ENCODE measurements around the gene SF3B6. TPM values are rescaled to one million over a fixed set of nuclear protein-coding genes. Genes with fewer than 3 reads are reported as not detected.

SF3B6 gene, protein sequence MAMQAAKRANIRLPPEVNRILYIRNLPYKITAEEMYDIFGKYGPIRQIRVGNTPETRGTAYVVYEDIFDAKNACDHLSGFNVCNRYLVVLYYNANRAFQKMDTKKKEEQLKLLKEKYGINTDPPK
- 100 to 1,000 TPM; 145 to 148 TPM for total RNA-seq

GRCh38 chr2:24075915-24076848 is at the start of gene SF3B6:
Gene SF3B6, minus strand, starts transcription at chr2:24076326. Its CDS starts 97 bp downstream, at chr2:24076229.
- H3K36me3 Mint-ChIP-seq = peaks cover 11% of the 10 kb centered on the region
- peak within 1 kb of the TSS; percentile 93 for H3K4me3 Mint-ChIP-seq
- ChIA-PET POLR2A (interaction anchor here (0.7 to 2.6 kb wide), 7 partner anchors 8 to 284 kb away, joined by 3 to 34 read pairs (median 4); partner anchors contain the start of genes ATAD2B, ITSN2, TP53I3 and UBXN2A), CTCF (interaction anchor here (1.0 to 2.3 kb wide), 8 partner anchors 8 to 252 kb away, joined by 3 to 13 read pairs (median 4); partner anchors contain the start of genes ATAD2B, FAM228B, TP53I3 and UBXN2A)
- H3K9me3 Mint-ChIP-seq = no peaks in the 10 kb centered on the region
- intact Hi-C loops (cut with micrococcal nuclease) = loop anchor here (1.0 to 2.0 kb wide), 7 partner anchors 8 to 717 kb away; partner anchors contain the start of genes ATAD2B, CENPO, FAM228B and ITSN2
- no peaks in the 10 kb centered on the region for H3K27me3 Mint-ChIP-seq
- peak; percentile 100 for DNase-seq
- H3K4me1 Mint-ChIP-seq (ENCODE audit: low read depth) = peaks cover 32% of the 10 kb centered on the region
- peak within 1 kb of the TSS; percentile 89 for H3K27ac Mint-ChIP-seq

DNA sequence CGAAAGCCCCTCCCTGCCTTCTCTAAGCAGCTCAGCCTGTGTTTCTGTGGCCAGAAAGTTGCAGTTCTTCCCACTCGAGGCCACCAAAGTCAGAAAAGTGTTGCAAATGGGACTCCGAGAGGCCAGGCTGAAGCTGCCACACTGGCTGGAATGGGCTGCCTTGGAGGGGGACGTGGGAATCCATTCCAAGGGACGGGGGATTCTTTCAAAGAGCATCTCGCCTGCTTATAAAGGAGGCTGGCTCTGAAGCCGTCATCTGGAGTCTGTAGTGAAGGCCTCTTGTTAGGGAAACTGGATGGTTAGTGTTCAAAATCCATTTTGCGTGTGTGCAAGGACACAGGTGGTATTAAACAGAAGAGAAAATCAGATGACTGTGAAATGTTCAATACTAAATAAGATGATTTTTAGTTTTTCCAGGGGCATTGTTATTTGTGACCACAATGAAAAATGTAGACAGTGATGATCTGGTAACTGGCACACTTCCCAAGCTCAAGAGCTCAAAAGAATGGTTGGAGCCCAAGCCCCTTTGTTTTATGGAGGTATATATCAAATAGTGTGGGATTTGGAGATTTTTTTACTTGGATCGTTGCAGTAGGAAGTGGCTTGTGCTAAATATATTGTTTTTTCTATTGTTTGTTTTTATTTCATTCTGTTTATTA is 47.9 kb upstream of the SF3B6 start:
- Mint-ChIP-seq H3K4me3 (peak overlapping the region; percentile 72), H3K36me3 (no peaks in the 10 kb centered on the region), H3K4me1 (ENCODE audit: low read depth) (peaks cover 10% of the 10 kb centered on the region), H3K27ac (no peak overlapping the region), H3K9me3 (no peaks in the 10 kb centered on the region), H3K27me3 (no peaks in the 10 kb centered on the region)
- intact Hi-C loops (cut with micrococcal nuclease) = loop anchor here (2.0 kb wide), 2 partner anchors 47 to 77 kb away; partner anchors contain the start of genes SF3B6 and WDCP
- no peak for DNase-seq
- ChIA-PET CTCF (interaction anchor here (1.1 to 4.6 kb wide), 2 partner anchors 40 to 48 kb away, joined by 3 to 31 read pairs; partner anchors contain the start of genes SF3B6 and TP53I3), POLR2A (interaction anchor here (0.9 kb wide), 2 partner anchors 77 to 200 kb away, joined by 3 read pairs; partner anchors contain the start of gene WDCP)

- POLR2A ChIA-PET = interaction anchor here (0.9 kb wide), 2 partner anchors 76 to 199 kb away, joined by 3 read pairs; partner anchors contain the start of gene WDCP
- intact Hi-C loops (cut with micrococcal nuclease) = loop anchor here (2.0 kb wide), 2 partner anchors 47 to 77 kb away; partner anchors contain the start of genes SF3B6 and WDCP
These were observed 47.2 kb upstream of the SF3B6 start, which contains the start of the genes FAM228B and PFN4 for GRCh38 chr2:24123195-24123921. Gene FAM228B, plus strand, starts transcription at chr2:24123469. Its CDS starts 893 bp downstream, at chr2:24124362. Gene PFN4, minus strand, starts transcription at chr2:24123334. Its CDS starts 799 bp downstream, at chr2:24122535.

GRCh38 chr2:24122366-24123194 is 46.5 kb upstream of the SF3B6 start:
- intact Hi-C loops (cut with micrococcal nuclease) = loop anchor here (2.0 kb wide), 2 partner anchors 46 to 76 kb away; partner anchors contain the start of genes SF3B6 and WDCP
- ChIA-PET CTCF (interaction anchor here (4.6 kb wide), 1 partner anchor 38 kb away, joined by 31 read pairs; the partner anchor contains the start of gene TP53I3), POLR2A (interaction anchor here (1.6 kb wide), 1 partner anchor 196 kb away, joined by 11 read pairs; the partner anchor contains the start of gene ATAD2B)
- DNase-seq = no peak
- no peaks in the 10 kb centered on the region for H3K36me3 Mint-ChIP-seq
- no peak overlapping the region for H3K27ac Mint-ChIP-seq
- peaks cover 10% of the 10 kb centered on the region for H3K4me1 Mint-ChIP-seq (ENCODE audit: low read depth)
- peak overlapping the region; percentile 70 for H3K4me3 Mint-ChIP-seq
- no peaks in the 10 kb centered on the region for H3K9me3 Mint-ChIP-seq
- H3K27me3 Mint-ChIP-seq = no peaks in the 10 kb centered on the region

More at GRCh38 chr2:24123195-24123921, 47.2 kb upstream of the SF3B6 start, which contains the start of the genes FAM228B and PFN4:
- CTCF ChIA-PET = interaction anchor here (1.1 to 4.6 kb wide), 2 partner anchors 39 to 47 kb away, joined by 3 to 31 read pairs; partner anchors contain the start of genes SF3B6 and TP53I3
- Mint-ChIP-seq H3K4me1 (ENCODE audit: low read depth) (peaks cover 10% of the 10 kb centered on the region), H3K4me3 (peak within 1 kb of the TSS; percentile 72), H3K9me3 (no peaks in the 10 kb centered on the region), H3K36me3 (no peaks in the 10 kb centered on the region), H3K27ac (no peak within 1 kb of the TSS), H3K27me3 (no peaks in the 10 kb centered on the region)
- DNase-seq = peak; percentile 82

GRCh38 chr2:24121469-24121868 is 45.3 kb upstream of the SF3B6 start:
- Mint-ChIP-seq H3K4me1 (ENCODE audit: low read depth) (peaks cover 10% of the 10 kb centered on the region), H3K27me3 (no peaks in the 10 kb centered on the region), H3K36me3 (no peaks in the 10 kb centered on the region), H3K27ac (no peak overlapping the region), H3K4me3 (no peak overlapping the region), H3K9me3 (no peaks in the 10 kb centered on the region)
- POLR2A ChIA-PET = interaction anchor here (1.6 kb wide), 1 partner anchor 195 kb away, joined by 11 read pairs; the partner anchor contains the start of gene ATAD2B
- CTCF ChIA-PET = interaction anchor here (4.6 kb wide), 1 partner anchor 37 kb away, joined by 31 read pairs; the partner anchor contains the start of gene TP53I3
- intact Hi-C loops (cut with micrococcal nuclease) = no loop called here
- DNase-seq = no peak

GRCh38 chr2:24121066-24121465 is 44.9 kb upstream of the SF3B6 start:
- POLR2A ChIA-PET = no interaction called here
- H3K27ac Mint-ChIP-seq = no peak overlapping the region
- CTCF ChIA-PET = interaction anchor here (4.6 kb wide), 1 partner anchor 37 kb away, joined by 31 read pairs; the partner anchor contains the start of gene TP53I3
- intact Hi-C loops (cut with micrococcal nuclease) = no loop called here
- DNase-seq = no peak
- peaks cover 10% of the 10 kb centered on the region for H3K4me1 Mint-ChIP-seq (ENCODE audit: low read depth)
- no peaks in the 10 kb centered on the region for H3K27me3 Mint-ChIP-seq
- H3K4me3 Mint-ChIP-seq = no peak overlapping the region
- no peaks in the 10 kb centered on the region for H3K9me3 Mint-ChIP-seq
- no peaks in the 10 kb centered on the region for H3K36me3 Mint-ChIP-seq

DNA sequence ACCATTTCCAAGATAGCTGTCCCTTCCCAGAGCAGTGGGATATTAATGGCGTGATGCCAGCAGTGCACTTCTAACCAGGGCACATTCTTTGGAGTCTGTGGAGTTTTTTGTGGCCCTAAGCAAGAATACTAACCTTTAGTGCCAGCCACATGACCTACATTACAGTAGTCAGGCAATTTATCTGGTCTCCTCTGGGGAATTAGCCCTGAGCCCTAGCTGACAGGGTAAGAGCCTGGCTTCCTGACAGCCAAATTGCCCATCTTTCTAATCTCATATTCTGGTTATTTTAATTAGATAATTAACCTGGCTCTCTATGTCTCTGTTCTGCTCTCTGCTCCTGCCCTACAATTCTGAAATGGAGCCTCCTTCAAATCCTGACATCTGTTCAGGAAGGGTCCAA is 41.8 kb upstream of the SF3B6 start:
- Mint-ChIP-seq H3K9me3 (no peaks in the 10 kb centered on the region), H3K27ac (no peak overlapping the region), H3K27me3 (no peaks in the 10 kb centered on the region), H3K4me1 (ENCODE audit: low read depth) (peaks cover 4% of the 10 kb centered on the region), H3K36me3 (no peaks in the 10 kb centered on the region), H3K4me3 (no peak overlapping the region)
- POLR2A ChIA-PET = no interaction called here
- CTCF ChIA-PET = no interaction called here
- DNase-seq = no peak
- intact Hi-C loops (cut with micrococcal nuclease) = no loop called here

DNA sequence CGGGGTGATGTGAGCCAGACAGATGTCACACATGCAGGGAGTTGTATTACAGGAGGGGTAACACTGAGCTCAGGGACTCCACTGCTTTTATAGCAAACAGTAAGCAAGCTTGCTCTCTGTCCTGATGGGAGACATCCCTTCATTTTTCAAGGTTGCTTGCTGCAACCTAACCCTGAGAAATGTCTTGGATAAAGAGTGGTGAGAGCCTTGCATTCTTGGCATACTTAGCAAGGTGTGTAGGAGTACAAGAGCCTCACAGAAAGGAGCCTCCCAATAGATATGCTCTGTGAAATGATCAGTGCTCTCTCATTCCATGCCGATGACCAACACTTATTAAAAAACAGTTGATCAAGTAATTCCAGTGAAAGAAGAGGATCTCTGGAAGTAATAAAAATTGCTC is 38.9 kb upstream of the SF3B6 start:
- POLR2A ChIA-PET = no interaction called here
- DNase-seq = no peak
- Mint-ChIP-seq H3K36me3 (no peaks in the 10 kb centered on the region), H3K27ac (no peak overlapping the region), H3K4me1 (ENCODE audit: low read depth) (no peaks in the 10 kb centered on the region), H3K27me3 (no peaks in the 10 kb centered on the region), H3K9me3 (no peaks in the 10 kb centered on the region), H3K4me3 (no peak overlapping the region)
- intact Hi-C loops (cut with micrococcal nuclease) = no loop called here
- CTCF ChIA-PET = interaction anchor here (1.2 kb wide), 1 partner anchor 31 kb away, joined by 3 read pairs; the partner anchor contains the start of gene TP53I3

DNA sequence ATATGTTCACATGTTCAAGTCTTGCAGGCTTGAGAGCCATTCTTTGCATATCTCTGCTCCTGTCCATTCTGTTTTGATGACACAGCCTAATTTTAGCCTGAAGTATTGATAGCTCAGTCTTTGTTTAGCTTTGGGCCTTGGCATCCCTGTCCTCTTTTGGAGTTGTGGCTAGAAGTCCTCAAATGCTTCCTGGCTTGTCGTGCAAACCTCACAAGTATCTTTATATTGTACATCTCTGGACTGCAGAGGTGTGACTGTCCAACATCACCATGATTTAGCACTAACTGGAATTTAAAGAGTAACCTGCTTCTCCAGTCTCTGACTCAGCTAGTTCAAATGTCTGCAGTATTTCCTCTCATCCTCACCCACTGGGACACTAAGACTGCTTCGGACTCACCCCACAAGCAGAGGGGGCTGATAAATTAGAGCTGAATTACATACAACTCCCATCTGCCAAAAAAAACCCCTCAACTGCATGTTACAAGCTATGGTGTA is 35.3 kb upstream of the SF3B6 start:
- intact Hi-C loops (cut with micrococcal nuclease) = no loop called here
- Mint-ChIP-seq H3K27ac (no peak overlapping the region), H3K9me3 (peaks cover 20% of the 10 kb centered on the region), H3K4me3 (no peak overlapping the region), H3K36me3 (no peaks in the 10 kb centered on the region), H3K27me3 (no peaks in the 10 kb centered on the region), H3K4me1 (ENCODE audit: low read depth) (no peaks in the 10 kb centered on the region)
- POLR2A ChIA-PET = no interaction called here
- no peak for DNase-seq
- CTCF ChIA-PET = no interaction called here

DNA sequence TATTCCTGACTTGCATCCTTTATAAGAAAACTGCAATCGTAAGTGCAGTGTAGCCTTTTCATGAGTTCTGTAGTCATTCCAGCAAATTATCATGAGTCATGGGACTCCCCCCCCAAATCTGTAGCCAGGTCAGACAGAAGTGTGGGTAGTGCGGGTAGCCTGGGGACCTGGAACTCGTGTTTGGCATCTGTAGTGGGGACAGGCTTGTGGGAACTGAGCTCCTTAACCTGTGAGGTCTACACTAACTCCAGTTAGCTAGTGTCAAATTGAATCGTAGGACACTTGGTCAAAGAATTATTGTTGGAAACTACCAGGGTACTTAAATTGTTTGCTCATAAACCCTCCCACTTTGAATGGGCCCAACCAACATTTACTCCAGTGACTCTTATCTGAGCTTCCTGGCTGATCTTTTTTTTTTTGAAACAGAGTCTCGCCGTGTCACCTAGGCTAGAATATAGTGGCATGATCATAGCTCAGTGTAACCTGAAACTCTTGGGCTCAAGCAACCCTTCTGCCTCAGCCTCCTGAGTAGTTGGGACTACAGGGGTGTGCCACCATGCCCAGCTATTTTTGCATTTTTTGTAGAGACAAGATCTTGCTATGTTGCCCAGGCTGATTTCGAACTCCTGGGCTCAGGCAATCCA is 34.7 kb upstream of the SF3B6 start:
- H3K27ac Mint-ChIP-seq = no peak overlapping the region
- ChIA-PET POLR2A (no interaction called here), CTCF (no interaction called here)
- peaks cover 3% of the 10 kb centered on the region for H3K36me3 Mint-ChIP-seq
- DNase-seq = no peak
- intact Hi-C loops (cut with micrococcal nuclease) = no loop called here
- H3K9me3 Mint-ChIP-seq = peaks cover 23% of the 10 kb centered on the region
- H3K27me3 Mint-ChIP-seq = no peaks in the 10 kb centered on the region
- no peak overlapping the region for H3K4me3 Mint-ChIP-seq
- H3K4me1 Mint-ChIP-seq (ENCODE audit: low read depth) = no peaks in the 10 kb centered on the region

Measured in activated CD4-positive, alpha-beta memory T cell treated with anti-CD3 and anti-CD28 coated beads for 36 hours (primary cell).